WTC11 (cell line): ENCODE data around the gene KDSR. TPM values are rescaled to one million over a fixed set of nuclear protein-coding genes. Genes with fewer than 3 reads are reported as not detected.

Experiments used
- CREM ChIP-seq: sonication (generic); formaldehyde crosslinking; IDR thresholded peaks from 2 replicates; pipeline ENCODE4 v1.8.1; 2022; ENCODE audit warnings: mild to moderate bottlenecking, missing genetic modification reagents, moderate library complexity
- CTCF ChIP-seq: fragments of 200-600 bp; IDR thresholded peaks from 2 replicates; pipeline ENCODE4 v1.8.0; 2022; ENCODE audit warnings: antibody characterized with exemption
- ELF4 ChIP-seq: sonication (generic); formaldehyde crosslinking; IDR thresholded peaks from 2 replicates; pipeline ENCODE4 v1.8.1; 2022; ENCODE audit warnings: low read depth, mild to moderate bottlenecking, moderate library complexity, missing genetic modification reagents
- EMX1 ChIP-seq: fragments of 250-450 bp; sonication (Bioruptor Pico); IDR thresholded peaks from 2 replicates; pipeline ENCODE4 v1.8.0; 2021; ENCODE audit warnings: mild to moderate bottlenecking
- FOXJ3 ChIP-seq: sonication (generic); formaldehyde crosslinking; IDR thresholded peaks from 2 replicates; pipeline ENCODE4 v1.9.0; 2021; ENCODE audit warnings: missing genetic modification reagents, mild to moderate bottlenecking, borderline replicate concordance
- FOXK1 ChIP-seq: sonication (generic); formaldehyde crosslinking; IDR thresholded peaks from 2 replicates; pipeline ENCODE4 v1.8.0; 2022; ENCODE audit warnings: mild to moderate bottlenecking, moderate library complexity, missing genetic modification reagents
- GABPB1 ChIP-seq: sonication (generic); formaldehyde crosslinking; IDR thresholded peaks from 2 replicates; pipeline ENCODE4 v1.8.1; 2023; ENCODE audit warnings: mild to moderate bottlenecking, missing genetic modification reagents
- GRHL2 ChIP-seq: fragments of 250-450 bp; sonication (Bioruptor Pico); IDR thresholded peaks from 2 replicates; pipeline ENCODE4 v1.8.0; 2022; ENCODE audit warnings: mild to moderate bottlenecking, moderate library complexity; ENCODE audit not compliant: insufficient replicate concordance, severe bottlenecking
- GTF2I ChIP-seq: fragments of 250-450 bp; sonication (Bioruptor Pico); conservative IDR thresholded peaks from 2 replicates; pipeline ENCODE4 v1.4.0; 2021; ENCODE audit warnings: mild to moderate bottlenecking
- IRF2 ChIP-seq: sonication (generic); formaldehyde crosslinking; IDR thresholded peaks from 2 replicates; pipeline ENCODE4 v1.8.0; 2022; ENCODE audit warnings: low read depth, missing genetic modification reagents, borderline replicate concordance
- JAZF1 ChIP-seq: fragments of 250-450 bp; sonication (Bioruptor Pico); IDR thresholded peaks from 2 replicates; pipeline ENCODE4 v1.9.0; 2021; ENCODE audit warnings: moderate library complexity, mild to moderate bottlenecking, inconsistent platforms
- JUN ChIP-seq: sonication (generic); formaldehyde crosslinking; IDR thresholded peaks from 2 replicates; pipeline ENCODE4 v1.8.0; 2023; ENCODE audit warnings: mild to moderate bottlenecking, missing genetic modification reagents
- KAT7 ChIP-seq: sonication (generic); formaldehyde crosslinking; IDR thresholded peaks from 2 replicates; pipeline ENCODE4 v1.8.1; 2023; ENCODE audit warnings: missing genetic modification reagents, mild to moderate bottlenecking, borderline replicate concordance
- MAX ChIP-seq: sonication (generic); formaldehyde crosslinking; IDR thresholded peaks from 2 replicates; pipeline ENCODE4 v1.8.0; 2022; ENCODE audit warnings: mild to moderate bottlenecking, missing genetic modification reagents
- MXD4 ChIP-seq: fragments of 250-450 bp; sonication (Bioruptor Pico); IDR thresholded peaks from 2 replicates; pipeline ENCODE4 v1.8.0; 2021; ENCODE audit warnings: mild to moderate bottlenecking, moderate library complexity, borderline replicate concordance
- NFE2L1 ChIP-seq: sonication (generic); formaldehyde crosslinking; IDR thresholded peaks from 2 replicates; pipeline ENCODE4 v1.8.1; 2023; ENCODE audit warnings: missing genetic modification reagents
- NR1H2 ChIP-seq: sonication (generic); formaldehyde crosslinking; IDR thresholded peaks from 2 replicates; pipeline ENCODE4 v1.9.0; 2021; ENCODE audit warnings: mild to moderate bottlenecking, moderate library complexity, missing genetic modification reagents
- NR2C2 ChIP-seq: sonication (generic); formaldehyde crosslinking; IDR thresholded peaks from 2 replicates; pipeline ENCODE4 v1.8.0; 2022; ENCODE audit warnings: mild to moderate bottlenecking, missing genetic modification reagents
- PREB ChIP-seq: sonication (generic); formaldehyde crosslinking; IDR thresholded peaks from 2 replicates; pipeline ENCODE4 v1.8.1; 2022; ENCODE audit warnings: mild to moderate bottlenecking, missing genetic modification reagents, moderate library complexity, borderline replicate concordance
- PRRX2 ChIP-seq: fragments of 250-450 bp; sonication (Bioruptor Pico); IDR thresholded peaks from 2 replicates; pipeline ENCODE4 v1.8.0; 2021; ENCODE audit warnings: mild to moderate bottlenecking
- SOX15 ChIP-seq: fragments of 250-450 bp; sonication (Bioruptor Pico); IDR thresholded peaks from 2 replicates; pipeline ENCODE4 v1.9.0; 2021; ENCODE audit warnings: mild to moderate bottlenecking
- TCF7 ChIP-seq: sonication (generic); formaldehyde crosslinking; IDR thresholded peaks from 2 replicates; pipeline ENCODE4 v1.8.0; 2022; ENCODE audit warnings: mild to moderate bottlenecking, low read depth, missing genetic modification reagents, moderate library complexity
- TEAD1 ChIP-seq: sonication (generic); formaldehyde crosslinking; IDR thresholded peaks from 2 replicates; pipeline ENCODE4 v1.8.0; 2022; ENCODE audit warnings: mild to moderate bottlenecking, missing genetic modification reagents
- ZNF416 ChIP-seq: fragments of 250-450 bp; sonication (Bioruptor Pico); IDR thresholded peaks from 2 replicates; pipeline ENCODE4 v1.9.0; 2021; ENCODE audit warnings: mild to moderate bottlenecking, inconsistent platforms
- ZNF423 ChIP-seq: fragments of 250-450 bp; sonication (Bioruptor Pico); IDR thresholded peaks from 2 replicates; pipeline ENCODE4 v2.1.2; 2022; ENCODE audit warnings: mild to moderate bottlenecking, moderate library complexity
- total RNA-seq: library from RNA; stranded (reverse); gene quantifications from 3 replicates; pipeline ENCODE4 v1.2.3, GENCODE V29; 2021
- TF ChIP-seq, protein P1 (sequence below): sonication (generic); formaldehyde crosslinking; IDR thresholded peaks from 2 replicates; pipeline ENCODE4 v1.8.0; 2022; ENCODE audit warnings: missing genetic modification reagents
- TF ChIP-seq, protein P2 (sequence below): sonication (generic); formaldehyde crosslinking; IDR thresholded peaks from 2 replicates; pipeline ENCODE4 v1.8.1; 2023; ENCODE audit warnings: mild to moderate bottlenecking, missing genetic modification reagents, borderline replicate concordance

The KDSR gene
- total RNA-seq, 1 experiment from 2014 or later: 51.8 TPM

DNA sequence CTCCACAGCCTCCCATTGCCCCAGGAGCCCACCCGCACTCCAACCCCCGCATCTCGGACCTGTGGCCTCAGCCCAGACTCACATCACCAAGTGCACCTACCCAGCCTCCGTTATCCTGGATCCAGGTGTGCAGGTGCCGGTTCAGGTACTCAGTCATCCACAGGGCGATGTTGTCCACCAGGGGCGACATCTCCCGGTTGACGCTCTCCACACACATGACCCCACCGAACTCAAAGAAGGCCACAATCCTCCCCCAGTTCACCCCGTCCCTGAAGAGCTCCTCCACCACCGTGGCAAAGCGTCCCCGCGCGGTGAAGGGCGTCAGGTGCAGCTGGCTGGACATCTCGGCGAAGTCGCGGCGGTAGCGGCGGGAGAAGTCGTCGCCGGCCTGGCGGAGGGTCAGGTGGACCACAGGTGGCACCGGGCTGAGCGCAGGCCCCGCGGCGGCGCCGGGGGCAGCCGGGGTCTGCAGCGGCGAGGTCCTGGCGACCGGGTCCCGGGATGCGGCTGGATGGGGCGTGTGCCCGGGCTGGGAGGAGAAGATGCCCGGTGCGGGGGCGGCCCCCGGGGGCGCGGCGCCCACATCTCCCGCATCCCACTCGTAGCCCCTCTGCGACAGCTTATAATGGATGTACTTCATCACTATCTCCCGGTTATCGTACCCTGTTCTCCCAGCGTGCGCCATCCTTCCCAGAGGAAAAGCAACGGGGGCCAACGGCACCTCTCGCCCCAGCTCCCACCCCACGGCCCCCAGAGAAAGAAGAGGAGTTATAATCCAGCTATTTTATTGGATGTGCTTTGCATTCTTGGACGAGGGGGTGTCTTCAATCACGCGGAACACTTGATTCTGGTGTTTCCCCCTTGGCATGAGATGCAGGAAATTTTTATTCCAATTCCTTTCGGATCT is 48.8 kb downstream of the KDSR start (continued):
- TF ChIP-seq FOXK1: peak; percentile 51; the same call in 1 of the 2 replicates
- TF ChIP-seq PRRX2 (CRISPR knock-in tag): no peak
- TF ChIP-seq FOXJ3 (CRISPR knock-in tag): no peak
- TF ChIP-seq, protein P1, sequence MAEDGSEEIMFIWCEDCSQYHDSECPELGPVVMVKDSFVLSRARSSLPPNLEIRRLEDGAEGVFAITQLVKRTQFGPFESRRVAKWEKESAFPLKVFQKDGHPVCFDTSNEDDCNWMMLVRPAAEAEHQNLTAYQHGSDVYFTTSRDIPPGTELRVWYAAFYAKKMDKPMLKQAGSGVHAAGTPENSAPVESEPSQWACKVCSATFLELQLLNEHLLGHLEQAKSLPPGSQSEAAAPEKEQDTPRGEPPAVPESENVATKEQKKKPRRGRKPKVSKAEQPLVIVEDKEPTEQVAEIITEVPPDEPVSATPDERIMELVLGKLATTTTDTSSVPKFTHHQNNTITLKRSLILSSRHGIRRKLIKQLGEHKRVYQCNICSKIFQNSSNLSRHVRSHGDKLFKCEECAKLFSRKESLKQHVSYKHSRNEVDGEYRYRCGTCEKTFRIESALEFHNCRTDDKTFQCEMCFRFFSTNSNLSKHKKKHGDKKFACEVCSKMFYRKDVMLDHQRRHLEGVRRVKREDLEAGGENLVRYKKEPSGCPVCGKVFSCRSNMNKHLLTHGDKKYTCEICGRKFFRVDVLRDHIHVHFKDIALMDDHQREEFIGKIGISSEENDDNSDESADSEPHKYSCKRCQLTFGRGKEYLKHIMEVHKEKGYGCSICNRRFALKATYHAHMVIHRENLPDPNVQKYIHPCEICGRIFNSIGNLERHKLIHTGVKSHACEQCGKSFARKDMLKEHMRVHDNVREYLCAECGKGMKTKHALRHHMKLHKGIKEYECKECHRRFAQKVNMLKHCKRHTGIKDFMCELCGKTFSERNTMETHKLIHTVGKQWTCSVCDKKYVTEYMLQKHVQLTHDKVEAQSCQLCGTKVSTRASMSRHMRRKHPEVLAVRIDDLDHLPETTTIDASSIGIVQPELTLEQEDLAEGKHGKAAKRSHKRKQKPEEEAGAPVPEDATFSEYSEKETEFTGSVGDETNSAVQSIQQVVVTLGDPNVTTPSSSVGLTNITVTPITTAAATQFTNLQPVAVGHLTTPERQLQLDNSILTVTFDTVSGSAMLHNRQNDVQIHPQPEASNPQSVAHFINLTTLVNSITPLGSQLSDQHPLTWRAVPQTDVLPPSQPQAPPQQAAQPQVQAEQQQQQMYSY (CRISPR knock-in tag): 0 out of 2 replicates have a peak, but pooled peaks have one; percentile 34
- no peak for TF ChIP-seq ZNF416 (CRISPR knock-in tag)
- TF ChIP-seq CREM (CRISPR knock-in tag): peak; percentile 36; the same call in 1 of the 2 replicates
- no peak for TF ChIP-seq JAZF1 (CRISPR knock-in tag)
- TF ChIP-seq NR1H2 (CRISPR knock-in tag): no peak
- no peak for TF ChIP-seq PREB (CRISPR knock-in tag)
- TF ChIP-seq TEAD1 (CRISPR knock-in tag): peak; percentile 61; the same call in 1 of the 2 replicates
- no peak for TF ChIP-seq ELF4 (CRISPR knock-in tag)
- 0 out of 2 replicates have a peak, but pooled peaks have one; percentile 49 for TF ChIP-seq KAT7 (CRISPR knock-in tag)
- no peak for TF ChIP-seq MXD4
- no peak for TF ChIP-seq ZNF423 (CRISPR knock-in tag)
- no peak for TF ChIP-seq JUN (CRISPR knock-in tag)
- TF ChIP-seq TCF7 (CRISPR knock-in tag): no peak
- 0 out of 2 replicates have a peak, but pooled peaks have one; percentile 54 for TF ChIP-seq MAX (CRISPR knock-in tag)
- no peak for TF ChIP-seq IRF2 (CRISPR knock-in tag)
- TF ChIP-seq CTCF: peak; percentile 62; the same call in 1 of the 2 replicates
- no peak for TF ChIP-seq GRHL2 (CRISPR knock-in tag)
- no peak for TF ChIP-seq EMX1
- TF ChIP-seq NFE2L1: no peak; the same call in 1 of the 2 replicates
- TF ChIP-seq GABPB1 (CRISPR knock-in tag): no peak
- TF ChIP-seq, protein P2, sequence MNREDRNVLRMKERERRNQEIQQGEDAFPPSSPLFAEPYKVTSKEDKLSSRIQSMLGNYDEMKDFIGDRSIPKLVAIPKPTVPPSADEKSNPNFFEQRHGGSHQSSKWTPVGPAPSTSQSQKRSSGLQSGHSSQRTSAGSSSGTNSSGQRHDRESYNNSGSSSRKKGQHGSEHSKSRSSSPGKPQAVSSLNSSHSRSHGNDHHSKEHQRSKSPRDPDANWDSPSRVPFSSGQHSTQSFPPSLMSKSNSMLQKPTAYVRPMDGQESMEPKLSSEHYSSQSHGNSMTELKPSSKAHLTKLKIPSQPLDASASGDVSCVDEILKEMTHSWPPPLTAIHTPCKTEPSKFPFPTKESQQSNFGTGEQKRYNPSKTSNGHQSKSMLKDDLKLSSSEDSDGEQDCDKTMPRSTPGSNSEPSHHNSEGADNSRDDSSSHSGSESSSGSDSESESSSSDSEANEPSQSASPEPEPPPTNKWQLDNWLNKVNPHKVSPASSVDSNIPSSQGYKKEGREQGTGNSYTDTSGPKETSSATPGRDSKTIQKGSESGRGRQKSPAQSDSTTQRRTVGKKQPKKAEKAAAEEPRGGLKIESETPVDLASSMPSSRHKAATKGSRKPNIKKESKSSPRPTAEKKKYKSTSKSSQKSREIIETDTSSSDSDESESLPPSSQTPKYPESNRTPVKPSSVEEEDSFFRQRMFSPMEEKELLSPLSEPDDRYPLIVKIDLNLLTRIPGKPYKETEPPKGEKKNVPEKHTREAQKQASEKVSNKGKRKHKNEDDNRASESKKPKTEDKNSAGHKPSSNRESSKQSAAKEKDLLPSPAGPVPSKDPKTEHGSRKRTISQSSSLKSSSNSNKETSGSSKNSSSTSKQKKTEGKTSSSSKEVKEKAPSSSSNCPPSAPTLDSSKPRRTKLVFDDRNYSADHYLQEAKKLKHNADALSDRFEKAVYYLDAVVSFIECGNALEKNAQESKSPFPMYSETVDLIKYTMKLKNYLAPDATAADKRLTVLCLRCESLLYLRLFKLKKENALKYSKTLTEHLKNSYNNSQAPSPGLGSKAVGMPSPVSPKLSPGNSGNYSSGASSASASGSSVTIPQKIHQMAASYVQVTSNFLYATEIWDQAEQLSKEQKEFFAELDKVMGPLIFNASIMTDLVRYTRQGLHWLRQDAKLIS (CRISPR knock-in tag): peak; percentile 54; the same call in 1 of the 2 replicates
- no peak for TF ChIP-seq GTF2I (CRISPR knock-in tag)
- TF ChIP-seq NR2C2 (CRISPR knock-in tag): no peak
- no peak for TF ChIP-seq SOX15 (CRISPR knock-in tag)
